Common myeloid progenitor, CD34-positive (primary cell): ENCODE results near the gene TTLL10.

Experiments
- CTCF ChIA-PET: fragments of 350-600 bp; sonication (Branson Sonifier 250); formaldehyde crosslinking; loops from one replicate; lab custom pipeline; 2021; ENCODE audit warnings: antibody characterized with exemption; lab: Charles Lee
- POLR2A ChIA-PET: fragments of 350-600 bp; sonication (Branson Sonifier 250); formaldehyde crosslinking; loops from one replicate; lab custom pipeline; 2021; ENCODE audit warnings: antibody characterized with exemption; lab: Charles Lee
- DNase-seq, 3 donors: peaks; one replicate each; pipeline versions ENCODE4 v3.0.0 to v3.0.0-alpha.2; 2013
- H3K27ac ChIP-seq, 2 experiments: 1 replicate in 1 of 2; 2 replicates in 1 of 2; pipeline ENCODE4 v1.7.0; 2013; ENCODE audit warnings: inconsistent platforms in 2 of 2, low read length in 2 of 2, mild to moderate bottlenecking in 2 of 2, low read depth in 1 of 2, moderate library complexity in 1 of 2; ENCODE audit not compliant: severe bottlenecking in 2 of 2, insufficient read depth in 1 of 2, poor library complexity in 1 of 2
- H3K27me3 ChIP-seq, 5 experiments: replicated peaks in 2 of 5; 1 replicate in 3 of 5; 2 replicates in 2 of 5; pipeline versions ENCODE4 v1.6.1 to v1.7.0; 2013; ENCODE audit warnings: low read length in 4 of 5, mild to moderate bottlenecking in 2 of 5, moderate library complexity in 2 of 5, inconsistent platforms in 1 of 5; ENCODE audit not compliant: insufficient read depth in 5 of 5, control insufficient read depth in 4 of 5
- H3K36me3 ChIP-seq, 4 experiments: 1 replicate in 2 of 4; 2 replicates in 2 of 4; pipeline versions ENCODE4 v1.6.1 to v1.7.0; 2013; ENCODE audit warnings: low read length in 3 of 4, control low read depth in 1 of 4, mild to moderate bottlenecking in 1 of 4; ENCODE audit not compliant: control insufficient read depth in 4 of 4, insufficient read depth in 4 of 4
- H3K4me1 ChIP-seq, 4 experiments: 1 replicate in 3 of 4; 2 replicates in 1 of 4; pipeline versions ENCODE4 v1.6.1 to v1.7.1; 2013; ENCODE audit warnings: low read length in 3 of 4, mild to moderate bottlenecking in 3 of 4, control low read depth in 1 of 4, inconsistent platforms in 1 of 4, moderate library complexity in 1 of 4; ENCODE audit not compliant: control insufficient read depth in 4 of 4, insufficient read depth in 4 of 4; ENCODE audit errors: control extremely low read depth in 1 of 4
- H3K4me3 ChIP-seq, 7 experiments: 1 replicate in 4 of 7; 2 replicates in 3 of 7; pipeline versions ENCODE4 v1.5.1 to v1.7.0; 2013; ENCODE audit warnings: mild to moderate bottlenecking in 7 of 7, low read length in 6 of 7, moderate library complexity in 6 of 7, inconsistent platforms in 2 of 7, low read depth in 2 of 7, control low read depth in 1 of 7; ENCODE audit not compliant: insufficient read depth in 4 of 7, control insufficient read depth in 1 of 7; ENCODE audit errors: extremely low read depth in 1 of 7
- H3K9me3 ChIP-seq, 5 experiments: 1 replicate in 4 of 5; 2 replicates in 1 of 5; pipeline versions ENCODE4 v1.6.1 to v1.7.1; 2013; ENCODE audit warnings: low read length in 4 of 5, mild to moderate bottlenecking in 2 of 5, inconsistent platforms in 1 of 5, low read depth in 1 of 5, moderate library complexity in 1 of 5; ENCODE audit not compliant: control insufficient read depth in 4 of 5, insufficient read depth in 2 of 5; ENCODE audit errors: control extremely low read depth in 1 of 5
- WGBS: methylation state at CpG from one replicate; pipeline ENCODE4 v1.1.5; 2013; ENCODE audit not compliant: insufficient coverage; 5-methylcytosine and 5-hydroxymethylcytosine counted together

The TTLL10 gene

GRCh38 chr1:1170215-1171091 lies 3.2 kb upstream of the TTLL10 start:
- ChIA-PET CTCF (interaction anchor here (0.6 to 1.8 kb wide), 7 partner anchors 11 to 54 kb away, joined by 3 to 6 read pairs (median 3); no protein-coding TSS in a partner anchor), POLR2A (interaction anchor here (0.9 kb wide), 1 partner anchor 9 kb away, joined by 3 read pairs; no protein-coding TSS in a partner anchor)
- H3K27ac ChIP-seq, result no peak overlapping the region
- H3K36me3 ChIP-seq, result no peaks in the 10 kb centered on the region
- no peak for DNase-seq
- peaks cover 0 to 66% (median 34%) of the 10 kb centered on the region in 4 experiments for H3K4me1 ChIP-seq
- no peak overlapping the region for H3K4me3 ChIP-seq
- 46% methylated on average over 16 of the region's 26 CpGs for WGBS
- peaks cover 0 to 3% (median 0%) of the 10 kb centered on the region in 5 experiments for H3K9me3 ChIP-seq
- peaks cover 0 to 31% (median 4%) of the 10 kb centered on the region in 5 experiments for H3K27me3 ChIP-seq

DNA sequence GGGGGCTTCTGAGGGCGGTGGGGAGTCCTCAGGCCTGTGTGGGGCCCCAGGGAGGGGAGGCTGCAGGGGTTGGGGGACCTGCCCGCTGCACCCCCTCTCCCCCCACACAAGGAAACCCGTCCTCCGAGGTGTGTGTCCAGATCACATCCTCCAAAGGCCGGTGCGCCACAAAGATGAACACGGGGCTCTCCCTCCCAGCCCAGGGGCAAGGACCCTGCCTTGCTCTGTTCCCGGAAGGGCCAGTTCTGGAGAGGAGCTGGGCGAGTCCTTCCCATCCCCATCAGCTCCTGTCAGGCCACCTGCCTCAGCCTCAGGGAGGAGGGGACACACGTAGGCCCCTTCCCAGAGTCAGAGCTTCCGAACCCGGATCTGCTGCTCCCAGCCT lies 2.5 kb upstream of the TTLL10 start:
- H3K27me3 ChIP-seq, result peaks cover 0 to 38% (median 4%) of the 10 kb centered on the region in 5 experiments
- ChIA-PET POLR2A (no interaction called here), CTCF (interaction anchor here (0.6 to 1.0 kb wide), 2 partner anchors 24 to 27 kb away, joined by 3 read pairs; no protein-coding TSS in a partner anchor)
- H3K27ac ChIP-seq, result no peak overlapping the region
- no peak overlapping the region for H3K4me3 ChIP-seq
- 100% methylated on average over 5 of the region's 12 CpGs for WGBS
- no peaks in the 10 kb centered on the region for H3K36me3 ChIP-seq
- H3K9me3 ChIP-seq, result peaks cover 0 to 3% (median 0%) of the 10 kb centered on the region in 5 experiments
- H3K4me1 ChIP-seq, result peaks cover 0 to 60% (median 32%) of the 10 kb centered on the region in 4 experiments
- no peak for DNase-seq

DNA sequence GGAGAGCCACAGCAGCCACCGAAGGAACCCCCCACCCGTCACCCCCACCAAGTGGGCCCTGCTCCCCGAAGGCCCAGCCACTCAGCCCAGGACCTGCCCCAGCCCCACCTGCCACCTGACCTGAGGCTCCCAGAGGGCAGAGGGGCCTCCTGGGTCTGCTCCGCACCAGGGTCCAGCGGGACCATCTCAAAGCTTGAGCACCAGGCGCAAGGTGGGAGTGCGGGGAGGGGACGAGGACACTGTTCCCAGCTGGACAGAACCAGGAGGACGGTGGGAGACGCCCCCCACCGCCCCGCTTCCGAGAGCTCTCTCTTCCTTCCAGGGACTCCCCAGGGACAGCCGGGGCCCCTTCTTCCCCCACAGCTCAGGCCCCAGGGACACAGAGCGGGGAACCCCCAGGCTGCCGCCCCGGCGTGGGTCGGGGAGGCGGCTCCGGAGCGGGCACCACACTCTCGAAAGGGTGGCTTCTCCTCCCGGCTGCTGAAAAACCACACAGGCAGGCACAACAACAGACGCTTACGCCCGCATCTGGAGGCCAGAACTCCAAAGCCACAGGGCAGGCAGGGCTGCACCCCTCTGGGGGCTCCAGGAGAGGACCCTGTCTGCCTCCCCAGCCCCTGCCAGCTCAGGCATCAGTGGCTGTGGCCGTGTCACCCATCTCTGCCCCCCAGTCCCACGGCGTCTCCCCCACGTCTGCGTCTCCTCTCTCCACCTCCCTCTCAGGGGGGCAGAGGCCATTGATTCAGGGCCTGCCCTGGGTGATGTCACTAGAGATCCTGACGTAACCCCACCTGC lies 1.9 kb upstream of the TTLL10 start:
- 91% methylated on average over 33 of the region's 33 CpGs for WGBS
- Histone ChIP-seq H3K27ac (no peak overlapping the region), H3K9me3 (peaks cover 0 to 3% (median 0%) of the 10 kb centered on the region in 5 experiments), H3K36me3 (no peaks in the 10 kb centered on the region), H3K27me3 (peaks cover 0 to 44% (median 4%) of the 10 kb centered on the region in 5 experiments), H3K4me3 (no peak overlapping the region), H3K4me1 (peaks cover 0 to 56% (median 29%) of the 10 kb centered on the region in 4 experiments)
- ChIA-PET CTCF (interaction anchor here (1.0 kb wide), 1 partner anchor 26 kb away, joined by 3 read pairs; no protein-coding TSS in a partner anchor), POLR2A (no interaction called here)
- no peak for DNase-seq

DNA sequence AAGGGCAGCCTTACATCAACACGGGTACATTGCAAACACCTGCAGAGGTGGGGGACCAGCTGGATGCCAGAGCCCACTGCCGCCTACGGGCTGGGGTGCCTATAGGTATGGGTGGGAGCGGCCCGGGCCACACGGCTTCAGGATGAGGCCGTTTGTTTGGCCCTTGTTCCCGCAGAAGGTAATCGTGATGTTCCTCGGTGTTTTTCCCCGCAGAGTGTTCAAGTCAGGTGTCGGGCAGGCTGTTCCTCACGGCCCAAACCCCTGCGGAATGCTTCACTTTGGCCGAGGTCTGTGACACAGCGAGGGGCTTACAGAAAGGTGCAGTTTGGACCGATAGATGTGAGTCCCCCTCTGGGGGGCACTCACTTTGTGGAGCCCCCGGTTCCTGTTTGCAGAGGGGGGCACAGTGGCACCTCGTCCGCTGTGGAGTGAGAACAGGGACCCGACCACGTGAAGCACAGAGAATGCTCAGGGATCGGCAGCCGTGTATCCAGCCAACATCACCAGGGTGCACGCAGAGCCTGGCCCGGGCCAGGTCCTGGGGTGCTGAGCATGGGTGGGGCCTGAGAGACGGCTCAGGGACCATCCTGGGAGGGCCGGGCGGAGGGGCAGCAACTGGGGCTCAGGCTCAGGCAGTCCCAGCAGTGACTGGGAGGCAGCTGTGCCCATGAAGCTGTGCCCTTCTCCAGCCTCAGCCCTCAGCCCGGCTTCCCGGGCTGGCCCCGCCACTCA lies 453 bp upstream of the TTLL10 start:
- no peak for DNase-seq
- POLR2A ChIA-PET, result interaction anchor here (1.2 to 1.9 kb wide), 3 partner anchors 10 to 109 kb away, joined by 4 to 7 read pairs (median 5); no protein-coding TSS in a partner anchor
- Histone ChIP-seq H3K36me3 (no peaks in the 10 kb centered on the region), H3K9me3 (peaks cover 0 to 3% (median 0%) of the 10 kb centered on the region in 5 experiments), H3K27me3 (peaks cover 0 to 50% (median 6%) of the 10 kb centered on the region in 5 experiments), H3K27ac (no peak overlapping the region), H3K4me1 (peaks cover 0 to 52% (median 28%) of the 10 kb centered on the region in 4 experiments), H3K4me3 (peak overlapping the region in 4 of 7 experiments; percentile 0 to 58 (median 48))
- CTCF ChIA-PET, result interaction anchor here (1.0 to 1.6 kb wide), 3 partner anchors 19 to 51 kb away, joined by 3 to 12 read pairs (median 6); partner anchors contain the start of gene TNFRSF18
- WGBS, result 51% methylated on average over 30 of the region's 32 CpGs

DNA sequence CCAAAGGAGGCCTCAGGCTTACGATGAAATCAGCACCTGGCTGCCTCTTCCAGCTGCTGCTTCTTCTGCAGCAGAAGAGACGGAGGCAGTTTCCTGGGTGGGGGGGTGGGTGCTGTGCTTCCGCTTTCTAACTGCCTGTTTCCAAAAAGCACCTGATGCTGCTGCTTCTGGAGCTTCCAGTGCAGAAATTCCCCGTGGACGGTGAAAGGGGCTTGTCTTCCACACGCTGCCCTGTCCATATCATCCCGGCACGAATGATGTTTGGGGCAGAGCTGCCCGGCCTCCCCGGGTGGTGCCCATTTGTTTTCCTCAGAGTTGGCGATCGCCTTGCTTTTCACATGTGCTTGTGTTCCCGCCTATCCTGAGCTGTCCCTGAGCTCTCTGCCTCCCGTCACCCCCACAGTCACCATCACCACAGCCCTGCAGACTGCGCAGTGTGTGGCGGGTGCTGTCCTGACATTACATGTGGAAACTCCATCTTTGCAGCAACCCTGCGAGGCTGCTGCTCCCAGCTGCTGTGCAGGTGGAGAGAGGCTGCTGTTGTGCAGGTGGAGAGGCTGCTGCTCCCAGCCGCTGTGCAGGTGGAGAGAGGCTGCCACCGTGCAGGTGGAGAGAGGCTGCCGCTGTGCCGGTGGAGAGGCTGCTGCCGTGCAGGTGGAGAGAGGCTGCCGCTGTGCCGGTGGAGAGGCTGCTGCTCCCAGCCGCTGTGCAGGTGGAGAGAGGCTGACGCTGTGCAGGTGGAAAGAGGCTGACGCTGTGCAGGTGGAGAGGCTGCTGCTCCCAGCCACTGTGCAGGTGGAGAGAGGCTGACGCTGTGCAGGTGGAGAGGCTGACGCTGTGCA lies 1.8 kb downstream of the TTLL10 start:
- no peaks in the 10 kb centered on the region for H3K36me3 ChIP-seq
- POLR2A ChIA-PET, result interaction anchor here (0.7 kb wide), 1 partner anchor 40 kb away, joined by 4 read pairs; no protein-coding TSS in a partner anchor
- H3K27me3 ChIP-seq, result peaks cover 0 to 48% (median 6%) of the 10 kb centered on the region in 5 experiments
- peaks cover 0 to 3% (median 0%) of the 10 kb centered on the region in 5 experiments for H3K9me3 ChIP-seq
- DNase-seq, result no peak
- CTCF ChIA-PET, result interaction anchor here (0.8 to 1.8 kb wide), 5 partner anchors 19 to 58 kb away, joined by 3 to 4 read pairs (median 3); no protein-coding TSS in a partner anchor
- peaks cover 0 to 31% (median 19%) of the 10 kb centered on the region in 4 experiments for H3K4me1 ChIP-seq
- WGBS, result 94% methylated on average over 18 of the region's 29 CpGs
- H3K27ac ChIP-seq, result no peak overlapping the region
- H3K4me3 ChIP-seq, result no peak overlapping the region
